ENCODE measurements around the gene ALOX12.

The ALOX12 gene

DNA sequence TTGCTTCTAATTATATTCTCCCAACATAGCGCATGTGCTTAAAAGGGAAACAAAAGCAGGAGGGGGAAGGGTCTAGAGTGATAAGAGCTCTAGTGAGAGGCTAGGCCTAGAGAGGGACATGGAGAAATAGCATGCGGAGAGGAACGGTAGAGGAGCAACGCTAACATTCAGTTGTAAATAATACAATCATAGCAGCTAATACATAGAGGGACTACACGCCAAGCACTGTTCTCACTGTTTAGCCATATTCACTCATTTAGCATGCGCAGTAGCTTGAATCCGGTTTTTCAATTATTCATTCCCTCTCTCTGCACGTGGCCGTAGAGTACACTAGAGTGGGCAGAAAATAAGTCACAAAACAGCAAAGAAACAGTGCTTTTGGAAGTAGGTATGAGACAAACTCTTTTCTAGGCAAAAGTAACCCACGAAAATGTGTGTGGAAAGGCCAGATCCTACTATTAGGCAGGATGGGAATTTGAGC, 1.7 kb upstream of the ALOX12 start:
- no peaks in the 10 kb centered on the region for H3K27me3 ChIP-seq (ENCODE audit: low read depth, low read length)
- TF ChIP-seq EZH2phosphoT487 (IDR thresholded peaks at IDR 0.05; ENCODE audit: low read depth): no peak
- TF ChIP-seq, protein P1, sequence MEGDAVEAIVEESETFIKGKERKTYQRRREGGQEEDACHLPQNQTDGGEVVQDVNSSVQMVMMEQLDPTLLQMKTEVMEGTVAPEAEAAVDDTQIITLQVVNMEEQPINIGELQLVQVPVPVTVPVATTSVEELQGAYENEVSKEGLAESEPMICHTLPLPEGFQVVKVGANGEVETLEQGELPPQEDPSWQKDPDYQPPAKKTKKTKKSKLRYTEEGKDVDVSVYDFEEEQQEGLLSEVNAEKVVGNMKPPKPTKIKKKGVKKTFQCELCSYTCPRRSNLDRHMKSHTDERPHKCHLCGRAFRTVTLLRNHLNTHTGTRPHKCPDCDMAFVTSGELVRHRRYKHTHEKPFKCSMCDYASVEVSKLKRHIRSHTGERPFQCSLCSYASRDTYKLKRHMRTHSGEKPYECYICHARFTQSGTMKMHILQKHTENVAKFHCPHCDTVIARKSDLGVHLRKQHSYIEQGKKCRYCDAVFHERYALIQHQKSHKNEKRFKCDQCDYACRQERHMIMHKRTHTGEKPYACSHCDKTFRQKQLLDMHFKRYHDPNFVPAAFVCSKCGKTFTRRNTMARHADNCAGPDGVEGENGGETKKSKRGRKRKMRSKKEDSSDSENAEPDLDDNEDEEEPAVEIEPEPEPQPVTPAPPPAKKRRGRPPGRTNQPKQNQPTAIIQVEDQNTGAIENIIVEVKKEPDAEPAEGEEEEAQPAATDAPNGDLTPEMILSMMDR (IDR thresholded peaks at IDR 0.05; ENCODE audit: low read depth, low read length): no peak

GRCh38 chr17:6994666-6995256, 1.1 kb upstream of the ALOX12 start:
- H3K9ac ChIP-seq (ENCODE audit: low read length): no peak overlapping the region
- H3K9me3 ChIP-seq (ENCODE audit: insufficient read depth, low read length): no peaks in the 10 kb centered on the region
- H4K20me1 ChIP-seq (ENCODE audit: insufficient read depth, low read length): no peaks in the 10 kb centered on the region
- TF ChIP-seq EZH2phosphoT487 (IDR thresholded peaks at IDR 0.05; ENCODE audit: low read depth): no peak
- TF ChIP-seq, protein P1 (IDR thresholded peaks at IDR 0.05; ENCODE audit: low read depth, low read length): no peak
- H3K27me3 ChIP-seq (ENCODE audit: low read depth, low read length): no peaks in the 10 kb centered on the region
- H3K4me1 ChIP-seq (ENCODE audit: low read length): no peaks in the 10 kb centered on the region
- H3K27ac ChIP-seq (ENCODE audit: low read length): no peak overlapping the region
- no peaks in the 10 kb centered on the region for H3K36me3 ChIP-seq (replicated peaks; ENCODE audit: low read depth, low read length)
- no peak overlapping the region for H3K4me2 ChIP-seq (ENCODE audit: low read length)
- H2AFZ ChIP-seq (ENCODE audit: low read depth, low read length): no peak overlapping the region
- no peak overlapping the region for H3K4me3 ChIP-seq (ENCODE audit: low read length)
- no peaks in the 10 kb centered on the region for H3K79me2 ChIP-seq (ENCODE audit: low read length)

More for the DNA sequence above, 1.7 kb upstream of the ALOX12 start:
- Histone ChIP-seq H3K79me2 (ENCODE audit: low read length) (no peaks in the 10 kb centered on the region), H3K9me3 (ENCODE audit: insufficient read depth, low read length) (no peaks in the 10 kb centered on the region), H4K20me1 (ENCODE audit: insufficient read depth, low read length) (no peaks in the 10 kb centered on the region), H3K9ac (ENCODE audit: low read length) (no peak overlapping the region), H3K36me3 (replicated peaks; ENCODE audit: low read depth, low read length) (no peaks in the 10 kb centered on the region), H3K4me1 (ENCODE audit: low read length) (no peaks in the 10 kb centered on the region), H3K4me3 (ENCODE audit: low read length) (no peak overlapping the region), H3K27ac (ENCODE audit: low read length) (no peak overlapping the region), H2AFZ (ENCODE audit: low read depth, low read length) (no peak overlapping the region), H3K4me2 (ENCODE audit: low read length) (no peak overlapping the region)

DNA sequence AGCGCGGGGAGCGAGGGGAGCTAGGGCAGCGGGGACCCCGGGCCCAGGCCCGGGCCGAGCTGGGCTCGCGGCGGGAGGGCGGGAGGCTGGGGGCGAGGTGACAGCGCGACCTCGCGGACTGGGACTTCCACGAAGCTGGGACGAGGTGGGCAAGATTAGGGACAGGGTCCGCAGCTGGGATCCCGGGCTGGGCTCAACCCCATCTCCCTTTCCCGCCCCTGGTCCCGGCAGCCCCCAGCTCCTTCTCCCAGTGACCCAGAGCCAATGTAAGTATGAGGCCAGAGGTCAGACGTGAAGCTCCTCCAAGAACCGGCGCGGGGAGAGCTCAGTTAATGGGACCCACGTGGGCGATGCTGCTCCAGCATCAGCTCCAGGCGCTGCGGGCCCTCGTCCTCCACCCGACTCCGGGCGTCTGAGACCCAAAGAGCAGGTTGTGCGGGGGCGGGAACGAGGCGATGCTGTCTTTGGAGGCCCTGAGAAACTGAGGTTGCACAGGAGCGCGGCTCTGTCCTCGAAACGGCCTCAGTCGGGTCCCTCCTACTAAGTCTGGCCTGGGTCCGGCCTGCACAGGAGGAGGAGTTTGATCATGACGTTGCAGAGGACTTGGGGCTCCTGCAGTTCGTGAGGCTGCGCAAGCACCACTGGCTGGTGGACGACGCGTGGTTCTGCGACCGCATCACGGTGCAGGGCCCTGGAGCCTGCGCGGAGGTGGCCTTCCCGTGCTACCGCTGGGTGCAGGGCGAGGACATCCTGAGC, 585 bp downstream of the ALOX12 start:
- Histone ChIP-seq H3K4me2 (ENCODE audit: low read length) (no peak overlapping the region), H3K9ac (ENCODE audit: low read length) (no peak overlapping the region), H3K4me3 (ENCODE audit: low read length) (no peak overlapping the region)

GRCh38 chr17:6997171-6997570, 1.3 kb downstream of the ALOX12 start:
- Histone ChIP-seq H3K36me3 (replicated peaks; ENCODE audit: low read depth, low read length) (peaks cover 3% of the 10 kb centered on the region), H3K4me2 (ENCODE audit: low read length) (no peak overlapping the region)
- TF ChIP-seq EZH2phosphoT487 (IDR thresholded peaks at IDR 0.05; ENCODE audit: low read depth): no peak
- TF ChIP-seq, protein P1 (IDR thresholded peaks at IDR 0.05; ENCODE audit: low read depth, low read length): no peak

More for the DNA sequence above, 585 bp downstream of the ALOX12 start:
- no peaks in the 10 kb centered on the region for H3K36me3 ChIP-seq (replicated peaks; ENCODE audit: low read depth, low read length)
- H3K4me1 ChIP-seq (ENCODE audit: low read length): no peaks in the 10 kb centered on the region
- no peaks in the 10 kb centered on the region for H4K20me1 ChIP-seq (ENCODE audit: insufficient read depth, low read length)
- no peak for TF ChIP-seq EZH2phosphoT487 (IDR thresholded peaks at IDR 0.05; ENCODE audit: low read depth)
- TF ChIP-seq, protein P1 (IDR thresholded peaks at IDR 0.05; ENCODE audit: low read depth, low read length): no peak
- H3K79me2 ChIP-seq (ENCODE audit: low read length): no peaks in the 10 kb centered on the region
- H2AFZ ChIP-seq (ENCODE audit: low read depth, low read length): no peak overlapping the region
- H3K27ac ChIP-seq (ENCODE audit: low read length): no peak overlapping the region
- no peaks in the 10 kb centered on the region for H3K9me3 ChIP-seq (ENCODE audit: insufficient read depth, low read length)
- H3K27me3 ChIP-seq (ENCODE audit: low read depth, low read length): no peaks in the 10 kb centered on the region

More at GRCh38 chr17:6997171-6997570, 1.3 kb downstream of the ALOX12 start:
- Histone ChIP-seq H3K27me3 (ENCODE audit: low read depth, low read length) (no peaks in the 10 kb centered on the region), H3K4me3 (ENCODE audit: low read length) (no peak overlapping the region), H2AFZ (ENCODE audit: low read depth, low read length) (no peak overlapping the region), H3K27ac (ENCODE audit: low read length) (no peak overlapping the region), H3K4me1 (ENCODE audit: low read length) (no peaks in the 10 kb centered on the region), H3K79me2 (ENCODE audit: low read length) (no peaks in the 10 kb centered on the region), H3K9ac (ENCODE audit: low read length) (no peak overlapping the region), H4K20me1 (ENCODE audit: insufficient read depth, low read length) (no peaks in the 10 kb centered on the region), H3K9me3 (ENCODE audit: insufficient read depth, low read length) (no peaks in the 10 kb centered on the region)
